D721Med (cell line): ENCODE measurements around the gene FBXW11.

Experiments
- DNase-seq: peaks from one replicate; pipeline ENCODE4 v3.0.0; 2011; ENCODE audit warnings: low spot score; ENCODE audit not compliant: insufficient read length
- FAIRE-seq: peaks from 2 replicates; lab custom pipeline; 2011; peaks lifted over from hg19 to GRCh38; lab: Jason Lieb, UNC
- TF ChIP-seq, protein P1 (sequence below): IDR thresholded peaks from 2 replicates; pipeline ENCODE4 v1.5.1; 2012; ENCODE audit warnings: mild to moderate bottlenecking, control low read depth; ENCODE audit not compliant: insufficient read depth; ENCODE audit errors: missing control alignments

Gene FBXW11

DNA sequence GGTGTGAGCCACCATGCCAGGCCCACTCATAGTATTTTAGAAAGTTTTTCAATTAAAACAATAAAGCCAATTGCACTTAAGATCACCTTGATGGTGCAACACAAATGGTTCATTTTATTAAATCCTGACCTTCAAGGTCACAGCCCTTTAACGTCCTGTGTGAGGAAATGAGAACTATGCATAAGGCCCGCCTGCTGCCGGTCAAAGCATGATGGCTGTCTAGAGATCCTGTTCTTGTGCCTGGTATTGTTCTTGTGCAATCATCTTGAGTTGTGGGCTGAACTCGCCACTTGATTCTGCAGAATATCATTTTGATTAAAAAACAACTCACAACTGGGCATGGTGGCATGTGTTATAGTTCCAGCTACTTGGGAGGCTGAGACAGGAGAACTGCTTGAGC, 43.6 kb upstream of the FBXW11 start:
- FAIRE-seq: no peak
- TF ChIP-seq, protein P1, sequence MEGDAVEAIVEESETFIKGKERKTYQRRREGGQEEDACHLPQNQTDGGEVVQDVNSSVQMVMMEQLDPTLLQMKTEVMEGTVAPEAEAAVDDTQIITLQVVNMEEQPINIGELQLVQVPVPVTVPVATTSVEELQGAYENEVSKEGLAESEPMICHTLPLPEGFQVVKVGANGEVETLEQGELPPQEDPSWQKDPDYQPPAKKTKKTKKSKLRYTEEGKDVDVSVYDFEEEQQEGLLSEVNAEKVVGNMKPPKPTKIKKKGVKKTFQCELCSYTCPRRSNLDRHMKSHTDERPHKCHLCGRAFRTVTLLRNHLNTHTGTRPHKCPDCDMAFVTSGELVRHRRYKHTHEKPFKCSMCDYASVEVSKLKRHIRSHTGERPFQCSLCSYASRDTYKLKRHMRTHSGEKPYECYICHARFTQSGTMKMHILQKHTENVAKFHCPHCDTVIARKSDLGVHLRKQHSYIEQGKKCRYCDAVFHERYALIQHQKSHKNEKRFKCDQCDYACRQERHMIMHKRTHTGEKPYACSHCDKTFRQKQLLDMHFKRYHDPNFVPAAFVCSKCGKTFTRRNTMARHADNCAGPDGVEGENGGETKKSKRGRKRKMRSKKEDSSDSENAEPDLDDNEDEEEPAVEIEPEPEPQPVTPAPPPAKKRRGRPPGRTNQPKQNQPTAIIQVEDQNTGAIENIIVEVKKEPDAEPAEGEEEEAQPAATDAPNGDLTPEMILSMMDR: no peak
- DNase-seq: no peak

- no peak for FAIRE-seq
Observed at GRCh38 chr5:172049226-172049796, 42.9 kb upstream of the FBXW11 start.

GRCh38 chr5:172048539-172049101, 42.2 kb upstream of the FBXW11 start:
- TF ChIP-seq, protein P1: no peak
- DNase-seq: no peak
- no peak for FAIRE-seq

More at GRCh38 chr5:172049226-172049796, 42.9 kb upstream of the FBXW11 start:
- TF ChIP-seq, protein P1: no peak
- no peak for DNase-seq

- FAIRE-seq (no peak), DNase-seq (no peak)
- TF ChIP-seq, protein P1: no peak
Observed at GRCh38 chr5:172048170-172048422, 41.7 kb upstream of the FBXW11 start.

DNA sequence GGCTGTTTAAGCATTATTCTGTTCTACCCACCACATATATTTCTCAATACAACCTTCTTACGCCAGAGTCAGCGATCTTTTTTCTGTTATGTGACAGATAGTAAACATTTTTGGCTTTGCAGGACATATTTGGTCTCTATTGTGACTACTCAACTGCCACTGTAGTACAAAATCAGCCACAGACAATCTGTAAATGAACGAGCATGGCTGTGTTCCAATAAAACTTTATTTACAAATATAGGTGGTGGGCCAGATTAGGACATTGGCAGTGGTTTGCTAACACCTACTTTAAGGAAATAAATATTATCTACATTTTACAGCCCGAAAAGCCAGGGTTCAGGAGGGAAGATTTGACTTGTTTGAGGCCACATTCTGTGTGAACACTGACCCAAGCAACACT, 40.2 kb upstream of the FBXW11 start:
- TF ChIP-seq, protein P1: no peak
- DNase-seq: no peak
- no peak for FAIRE-seq

DNA sequence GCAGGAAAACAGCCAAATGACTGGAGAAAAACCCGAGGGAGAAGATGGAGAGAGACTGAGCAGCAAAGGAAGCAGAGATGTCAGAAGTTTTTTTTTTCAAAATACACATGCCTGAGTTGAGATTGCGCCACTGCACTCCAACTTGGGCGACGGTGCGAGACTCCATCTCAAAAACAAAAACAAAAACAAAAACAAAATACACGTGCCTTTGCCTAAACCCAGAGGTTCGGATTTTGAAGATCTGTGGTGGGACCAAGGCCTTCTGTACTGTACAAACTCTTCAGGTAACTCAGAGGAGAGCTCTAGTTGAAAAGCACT, 38.8 kb upstream of the FBXW11 start:
- no peak for FAIRE-seq
- DNase-seq: no peak
- TF ChIP-seq, protein P1: no peak

GRCh38 chr5:172044631-172045314, 38.3 kb upstream of the FBXW11 start:
- no peak for DNase-seq
- TF ChIP-seq, protein P1: peak; percentile 12
- no peak for FAIRE-seq
